Measurements from ENCODE around the gene CBFB.

The CBFB gene

DNA sequence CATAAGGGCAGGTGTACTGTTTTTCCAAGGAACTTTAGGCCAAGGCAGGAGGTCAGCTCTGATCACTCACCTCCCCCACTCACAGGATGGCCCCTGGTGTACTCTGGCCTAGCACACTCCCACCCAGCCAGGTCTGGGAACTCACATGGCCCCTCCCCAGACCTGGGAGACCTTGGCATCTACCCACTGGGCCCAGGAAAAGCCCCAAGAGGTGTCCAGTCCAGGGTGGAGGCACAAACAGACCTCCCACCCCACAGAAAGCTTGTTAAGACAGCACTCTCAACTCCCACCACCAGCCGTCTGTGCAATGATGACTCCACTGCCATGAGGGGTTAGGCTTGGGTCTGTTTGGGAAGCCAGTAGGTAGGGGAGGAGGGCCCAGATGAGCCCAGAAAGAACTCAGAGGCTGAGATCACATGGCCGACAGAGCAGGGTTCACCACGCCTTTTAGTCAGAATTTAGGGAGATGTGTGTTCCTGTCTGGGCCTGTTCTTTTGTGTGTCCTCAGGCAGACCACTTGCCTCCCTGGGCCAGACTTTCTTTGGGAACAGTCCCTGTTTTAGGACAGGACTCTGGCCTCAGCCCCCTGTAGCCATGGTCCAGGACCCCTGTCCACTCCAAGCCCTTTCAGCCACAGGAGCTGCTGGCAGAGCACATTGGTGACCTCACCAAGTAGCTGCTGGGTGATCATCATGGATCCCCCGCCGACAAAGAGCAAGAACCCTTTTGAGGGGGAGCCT is 12.1 kb upstream of the CBFB start:
- in situ Hi-C loops (cut with HindIII; ENCODE audit: low sequenced_read_pairs): no loop called here
- H3K4me3 ChIP-seq (ENCODE audit: low read depth, low read length): no peak overlapping the region
- TF ChIP-seq, protein P1, sequence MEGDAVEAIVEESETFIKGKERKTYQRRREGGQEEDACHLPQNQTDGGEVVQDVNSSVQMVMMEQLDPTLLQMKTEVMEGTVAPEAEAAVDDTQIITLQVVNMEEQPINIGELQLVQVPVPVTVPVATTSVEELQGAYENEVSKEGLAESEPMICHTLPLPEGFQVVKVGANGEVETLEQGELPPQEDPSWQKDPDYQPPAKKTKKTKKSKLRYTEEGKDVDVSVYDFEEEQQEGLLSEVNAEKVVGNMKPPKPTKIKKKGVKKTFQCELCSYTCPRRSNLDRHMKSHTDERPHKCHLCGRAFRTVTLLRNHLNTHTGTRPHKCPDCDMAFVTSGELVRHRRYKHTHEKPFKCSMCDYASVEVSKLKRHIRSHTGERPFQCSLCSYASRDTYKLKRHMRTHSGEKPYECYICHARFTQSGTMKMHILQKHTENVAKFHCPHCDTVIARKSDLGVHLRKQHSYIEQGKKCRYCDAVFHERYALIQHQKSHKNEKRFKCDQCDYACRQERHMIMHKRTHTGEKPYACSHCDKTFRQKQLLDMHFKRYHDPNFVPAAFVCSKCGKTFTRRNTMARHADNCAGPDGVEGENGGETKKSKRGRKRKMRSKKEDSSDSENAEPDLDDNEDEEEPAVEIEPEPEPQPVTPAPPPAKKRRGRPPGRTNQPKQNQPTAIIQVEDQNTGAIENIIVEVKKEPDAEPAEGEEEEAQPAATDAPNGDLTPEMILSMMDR (IDR thresholded peaks at IDR 0.05; ENCODE audit: low read depth, low read length, missing control alignments): no peak
- no peak for DNase-seq (ENCODE audit: low read depth)

DNA sequence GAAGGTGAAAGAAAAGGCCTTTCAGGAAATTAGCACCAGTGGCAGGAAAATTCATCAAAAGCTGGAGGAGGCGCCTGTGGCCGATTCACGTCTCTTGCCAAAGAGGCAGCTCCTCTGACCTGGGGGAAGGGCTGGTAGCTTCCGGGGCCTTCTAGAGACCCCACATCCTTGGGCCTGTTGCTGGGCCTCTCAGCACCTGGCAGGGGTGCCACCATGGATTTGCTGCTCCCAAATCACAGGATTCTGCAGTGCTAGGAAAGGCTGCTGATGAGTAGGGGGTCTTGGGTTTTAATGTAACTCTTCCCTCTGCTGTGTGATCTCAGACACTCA is 11.6 kb upstream of the CBFB start:
- H3K4me3 ChIP-seq (ENCODE audit: low read depth, low read length): no peak overlapping the region
- in situ Hi-C loops (cut with HindIII; ENCODE audit: low sequenced_read_pairs): no loop called here
- TF ChIP-seq, protein P1 (IDR thresholded peaks at IDR 0.05; ENCODE audit: low read depth, low read length, missing control alignments): no peak
- no peak for DNase-seq (ENCODE audit: low read depth)

DNA sequence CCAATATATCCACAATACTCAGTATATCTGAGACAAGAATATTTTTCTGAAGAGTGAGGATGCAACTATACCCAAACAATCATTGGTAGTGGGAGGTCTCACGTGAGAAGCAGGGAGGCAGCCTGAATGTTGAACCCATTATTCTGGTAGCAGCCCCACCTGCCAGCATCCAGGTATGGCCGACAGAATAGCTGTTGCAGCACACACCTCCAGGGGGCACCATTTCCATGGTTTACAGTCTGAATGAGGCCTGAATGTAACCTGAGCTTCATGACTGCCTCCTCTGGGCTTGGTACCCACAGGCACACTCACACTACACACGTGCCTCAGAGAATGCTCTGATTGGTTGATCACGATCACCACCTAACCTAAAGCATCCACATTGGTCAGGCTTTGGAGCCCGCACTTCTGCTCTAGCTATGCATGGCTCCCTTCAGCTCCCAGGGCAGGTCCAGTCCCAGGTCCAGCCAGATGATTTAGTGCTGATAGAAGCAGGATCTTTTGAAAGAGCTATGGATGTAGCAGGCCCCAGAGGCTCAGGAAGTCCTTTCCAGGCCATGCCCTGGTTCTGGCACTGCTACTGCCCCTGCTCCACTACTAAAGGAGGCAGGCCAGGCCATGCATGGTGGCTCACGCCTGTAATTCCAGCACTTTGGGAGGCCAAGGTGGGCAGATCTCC is 11.0 kb upstream of the CBFB start:
- DNase-seq (ENCODE audit: low read depth): peak; percentile 83
- TF ChIP-seq, protein P1 (IDR thresholded peaks at IDR 0.05; ENCODE audit: low read depth, low read length, missing control alignments): peak; percentile 73
- H3K4me3 ChIP-seq (ENCODE audit: low read depth, low read length): no peak overlapping the region
- in situ Hi-C loops (cut with HindIII; ENCODE audit: low sequenced_read_pairs): no loop called here

DNA sequence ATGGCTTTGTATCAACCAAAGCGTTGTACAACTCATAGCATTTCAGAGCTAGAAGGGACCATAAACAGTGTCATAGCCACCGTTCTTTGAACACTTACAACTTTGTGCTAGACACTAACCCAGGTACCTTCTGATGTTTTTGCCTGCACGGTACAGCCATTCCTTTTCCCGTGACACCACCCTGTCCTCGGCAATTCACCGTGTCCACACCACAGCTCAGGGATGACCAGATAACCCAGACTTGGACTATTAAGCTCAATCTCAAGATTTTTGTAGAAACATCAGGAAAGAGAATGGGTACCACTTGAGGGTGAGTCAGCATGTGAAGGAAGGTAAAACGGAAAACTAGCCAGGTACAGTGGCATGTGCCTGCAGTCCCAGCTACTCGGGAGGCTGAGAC is 9.8 kb upstream of the CBFB start:
- in situ Hi-C loops (cut with HindIII; ENCODE audit: low sequenced_read_pairs): no loop called here
- DNase-seq (ENCODE audit: low read depth): no peak
- TF ChIP-seq, protein P1 (IDR thresholded peaks at IDR 0.05; ENCODE audit: low read depth, low read length, missing control alignments): no peak
- no peak overlapping the region for H3K4me3 ChIP-seq (ENCODE audit: low read depth, low read length)

DNA sequence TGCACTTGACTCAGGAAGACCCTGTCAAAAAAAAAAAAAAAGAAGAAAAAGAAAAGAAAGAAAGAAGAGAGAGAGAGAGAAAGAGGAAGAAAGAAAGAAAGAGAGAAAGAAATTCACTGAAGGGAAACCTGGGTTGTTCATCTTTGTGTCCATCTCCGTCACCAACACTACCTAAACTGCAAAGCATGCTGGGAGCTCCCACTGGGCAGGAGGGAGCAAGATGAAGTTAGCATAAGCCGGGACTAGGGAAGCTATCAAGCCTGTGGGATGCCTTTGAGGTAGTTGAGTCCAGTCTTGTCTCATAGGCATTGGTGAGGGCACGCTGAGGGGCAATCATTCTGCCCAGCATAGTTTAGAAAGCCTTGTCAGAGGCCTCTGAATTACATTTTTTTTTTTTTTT is 7.6 kb upstream of the CBFB start:
- in situ Hi-C loops (cut with HindIII; ENCODE audit: low sequenced_read_pairs): no loop called here
- DNase-seq (ENCODE audit: low read depth): no peak
- no peak overlapping the region for H3K4me3 ChIP-seq (ENCODE audit: low read depth, low read length)
- TF ChIP-seq, protein P1 (IDR thresholded peaks at IDR 0.05; ENCODE audit: low read depth, low read length, missing control alignments): no peak

DNA sequence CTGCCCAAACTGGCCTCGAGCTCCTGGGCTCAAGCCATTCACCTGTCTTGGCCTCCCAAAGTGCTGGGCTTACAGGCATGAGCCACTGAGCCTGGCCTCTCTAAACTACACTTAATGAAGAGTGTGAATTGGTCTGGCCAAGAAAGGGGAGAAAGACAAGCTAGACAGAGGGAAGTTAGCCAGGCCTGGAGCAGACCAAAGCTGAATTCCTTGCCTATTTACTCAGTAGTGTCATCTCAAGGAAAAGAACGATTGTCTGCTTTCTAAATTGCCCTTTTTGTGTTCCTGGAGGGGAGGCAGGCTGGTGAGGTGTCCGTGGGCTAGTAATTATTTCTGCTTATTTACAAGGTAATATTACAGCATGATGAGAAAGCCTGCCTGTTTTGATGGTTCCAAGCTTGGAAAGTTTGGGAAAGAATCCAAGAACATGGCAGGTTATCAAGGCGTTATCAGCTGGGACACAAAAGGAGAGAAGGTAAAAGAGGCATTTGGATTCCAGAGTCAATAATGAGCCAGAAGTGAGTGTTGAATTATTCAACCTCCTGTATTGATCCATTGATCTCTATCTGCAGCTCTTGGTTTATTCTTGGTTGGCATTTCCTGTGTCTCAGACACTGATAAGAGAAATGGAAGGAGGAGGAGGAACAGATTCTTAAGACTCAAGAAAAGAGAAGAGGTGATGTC is 6.3 kb upstream of the CBFB start:
- no peak for DNase-seq (ENCODE audit: low read depth)

More for the DNA sequence above, 6.3 kb upstream of the CBFB start:
- TF ChIP-seq, protein P1 (IDR thresholded peaks at IDR 0.05; ENCODE audit: low read depth, low read length, missing control alignments): no peak
- in situ Hi-C loops (cut with HindIII; ENCODE audit: low sequenced_read_pairs): no loop called here
- H3K4me3 ChIP-seq (ENCODE audit: low read depth, low read length): no peak overlapping the region
